Right ventricle myocardium superior (tissue), 1 donor: ENCODE measurements around the gene FBXO34. TPM values are rescaled to one million over a fixed set of nuclear protein-coding genes. Genes with fewer than 3 reads are reported as not detected.

Experiments
- ATAC-seq: fragments of 200-7000 bp; cut with Tn5 transposase; one replicate; pipeline ENCODE4 v1.9.1; 2020; ENCODE audit warnings: mild to moderate bottlenecking; ENCODE audit not compliant: poor library complexity
- DNase-seq: peaks from one replicate; pipeline ENCODE4 v3.0.0-alpha.2; 2020
- intact Hi-C: fragments of 100-400 bp; cut with DNase I; formaldehyde crosslinking; loops from one replicate; pipeline ENCODE4 v1.11.2; 2022
- total RNA-seq: library from RNA; stranded (reverse); fragmentation: NEBNext Ultra II Directional; extraction: Animal tissue kit (Norgen Biotek cat#: 25700); gene quantifications from one replicate; pipeline ENCODE4 v1.2.1, GENCODE V29; 2021
- donor health status: DM: no; HTN: yes; CAD: no; lungs with severe emphysema.

The FBXO34 gene
- total RNA-seq, 1 donor from 2014 or later: 24.6 TPM

GRCh38 chr14:55265197-55265596 lies 6.0 kb upstream of the FBXO34 start:
- DNase-seq (no peak), ATAC-seq (no peak)
- intact Hi-C loops: no loop called here

GRCh38 chr14:55267820-55268219 lies 3.4 kb upstream of the FBXO34 start:
- intact Hi-C loops: no loop called here
- ATAC-seq: no peak
- DNase-seq: no peak

- DNase-seq (peak; percentile 75), ATAC-seq (peak; percentile 38)
- intact Hi-C loops: loop anchor here (2.0 to 5.0 kb wide), 2 partner anchors 83 to 141 kb away; partner anchors contain the start of gene ATG14
Measured at GRCh38 chr14:55271572-55272298, 514 bp downstream of the FBXO34 start.

GRCh38 chr14:55272387-55272786 lies 1.2 kb downstream of the FBXO34 start:
- DNase-seq (no peak), ATAC-seq (no peak)
- intact Hi-C loops: loop anchor here (5.0 kb wide), 1 partner anchor 140 kb away; the partner anchor contains the start of gene ATG14

- intact Hi-C loops: loop anchor here (5.0 kb wide), 1 partner anchor 139 kb away; the partner anchor contains the start of gene ATG14
- ATAC-seq: no peak
- DNase-seq: no peak
Measured at GRCh38 chr14:55272922-55273321, 1.7 kb downstream of the FBXO34 start.

- intact Hi-C loops: loop anchor here (5.0 kb wide), 1 partner anchor 138 kb away; the partner anchor contains the start of gene ATG14
- ATAC-seq (no peak), DNase-seq (no peak)
Measured at GRCh38 chr14:55274146-55274545, 2.9 kb downstream of the FBXO34 start.

- DNase-seq: no peak
- intact Hi-C loops: loop anchor here (5.0 kb wide), 1 partner anchor 138 kb away; the partner anchor contains the start of gene ATG14
- no peak for ATAC-seq
Measured at GRCh38 chr14:55274751-55275150, 3.5 kb downstream of the FBXO34 start.

- ATAC-seq (no peak), DNase-seq (no peak)
- intact Hi-C loops: no loop called here
Measured at GRCh38 chr14:55276736-55277135, 5.5 kb downstream of the FBXO34 start.

GRCh38 chr14:55277972-55278740 lies 6.9 kb downstream of the FBXO34 start:
- intact Hi-C loops: no loop called here
- ATAC-seq (no peak), DNase-seq (no peak)

GRCh38 chr14:55279384-55279783 lies 8.2 kb downstream of the FBXO34 start:
- no peak for DNase-seq
- intact Hi-C loops: no loop called here
- no peak for ATAC-seq

- no peak for ATAC-seq
- intact Hi-C loops: no loop called here
- no peak for DNase-seq
Measured at GRCh38 chr14:55281316-55281839, 10.2 kb downstream of the FBXO34 start.

- intact Hi-C loops: no loop called here
- ATAC-seq: no peak
- no peak for DNase-seq
Measured at GRCh38 chr14:55285048-55285652, 13.9 kb downstream of the FBXO34 start.

- DNase-seq (no peak), ATAC-seq (no peak)
- intact Hi-C loops: no loop called here
Measured at GRCh38 chr14:55288439-55288838, 17.2 kb downstream of the FBXO34 start.

- DNase-seq (no peak), ATAC-seq (no peak)
- intact Hi-C loops: no loop called here
Measured at GRCh38 chr14:55291480-55292081, 20.4 kb downstream of the FBXO34 start.

GRCh38 chr14:55294603-55295002 lies 23.4 kb downstream of the FBXO34 start:
- ATAC-seq (no peak), DNase-seq (no peak)
- intact Hi-C loops: no loop called here

- ATAC-seq: no peak
Measured at GRCh38 chr14:55297611-55298499, 26.6 kb downstream of the FBXO34 start.

GRCh38 chr14:55298500-55298822 lies 27.2 kb downstream of the FBXO34 start:
- no peak for DNase-seq
- intact Hi-C loops: no loop called here

More at GRCh38 chr14:55297611-55298499, 26.6 kb downstream of the FBXO34 start:
- DNase-seq: no peak
- intact Hi-C loops: no loop called here

More at GRCh38 chr14:55298500-55298822, 27.2 kb downstream of the FBXO34 start:
- ATAC-seq: no peak
